Measurements from ENCODE around the gene CYBB.

The CYBB gene

GRCh38 chrX:37783305-37783704 lies 3.4 kb downstream of the CYBB start:
- in situ Hi-C loops (cut with MboI; ENCODE audit: low sequenced_read_pairs): no loop called here

- in situ Hi-C loops (cut with MboI; ENCODE audit: low sequenced_read_pairs): no loop called here
These were observed 5.7 kb downstream of the CYBB start for GRCh38 chrX:37785569-37785968.

GRCh38 chrX:37786624-37787422 lies 7.0 kb downstream of the CYBB start:
- in situ Hi-C loops (cut with MboI; ENCODE audit: low sequenced_read_pairs): no loop called here

GRCh38 chrX:37787423-37787869 lies 7.6 kb downstream of the CYBB start:
- in situ Hi-C loops (cut with MboI; ENCODE audit: low sequenced_read_pairs): no loop called here

- in situ Hi-C loops (cut with MboI; ENCODE audit: low sequenced_read_pairs): no loop called here
These were observed 16.5 kb downstream of the CYBB start for GRCh38 chrX:37796310-37796709.

- in situ Hi-C loops (cut with MboI; ENCODE audit: low sequenced_read_pairs): no loop called here
These were observed 16.9 kb downstream of the CYBB start for GRCh38 chrX:37796805-37797204.

GRCh38 chrX:37799936-37800335 lies 20.1 kb downstream of the CYBB start:
- in situ Hi-C loops (cut with MboI; ENCODE audit: low sequenced_read_pairs): no loop called here

- in situ Hi-C loops (cut with MboI; ENCODE audit: low sequenced_read_pairs): no loop called here
These were observed 20.9 kb downstream of the CYBB start for GRCh38 chrX:37800717-37801116.

- in situ Hi-C loops (cut with MboI; ENCODE audit: low sequenced_read_pairs): no loop called here
These were observed 22.2 kb downstream of the CYBB start for GRCh38 chrX:37802028-37802427.

- in situ Hi-C loops (cut with MboI; ENCODE audit: low sequenced_read_pairs): no loop called here
These were observed 23.2 kb downstream of the CYBB start for GRCh38 chrX:37803057-37803456.

GRCh38 chrX:37809970-37810369 lies 30.1 kb downstream of the CYBB start:
- in situ Hi-C loops (cut with MboI; ENCODE audit: low sequenced_read_pairs): no loop called here

- in situ Hi-C loops (cut with MboI; ENCODE audit: low sequenced_read_pairs): no loop called here
These were observed 32.3 kb downstream of the CYBB start for GRCh38 chrX:37812110-37812509.

GRCh38 chrX:37813570-37813969 lies 33.7 kb downstream of the CYBB start:
- in situ Hi-C loops (cut with MboI; ENCODE audit: low sequenced_read_pairs): no loop called here

GRCh38 chrX:37815366-37815765 lies 35.5 kb downstream of the CYBB start:
- in situ Hi-C loops (cut with MboI; ENCODE audit: low sequenced_read_pairs): no loop called here

GRCh38 chrX:37816766-37817165 lies 36.9 kb downstream of the CYBB start:
- in situ Hi-C loops (cut with MboI; ENCODE audit: low sequenced_read_pairs): no loop called here

- in situ Hi-C loops (cut with MboI; ENCODE audit: low sequenced_read_pairs): no loop called here
These were observed 37.3 kb downstream of the CYBB start for GRCh38 chrX:37817176-37817575.

- in situ Hi-C loops (cut with MboI; ENCODE audit: low sequenced_read_pairs): no loop called here
These were observed 37.7 kb downstream of the CYBB start for GRCh38 chrX:37817579-37817978.

- in situ Hi-C loops (cut with MboI; ENCODE audit: low sequenced_read_pairs): no loop called here
These were observed 38.2 kb downstream of the CYBB start for GRCh38 chrX:37818031-37818430.

- in situ Hi-C loops (cut with MboI; ENCODE audit: low sequenced_read_pairs): loop anchor here (10.0 kb wide), 1 partner anchor 76 kb away; no protein-coding TSS in a partner anchor
These were observed 40.8 kb downstream of the CYBB start for GRCh38 chrX:37820646-37821045.

- in situ Hi-C loops (cut with MboI; ENCODE audit: low sequenced_read_pairs): loop anchor here (10.0 to 25.0 kb wide), 2 partner anchors 80 to 312 kb away; no protein-coding TSS in a partner anchor
These were observed 44.8 kb downstream of the CYBB start for GRCh38 chrX:37824491-37825214.

GRCh38 chrX:37825215-37825842 lies 45.5 kb downstream of the CYBB start:
- in situ Hi-C loops (cut with MboI; ENCODE audit: low sequenced_read_pairs): loop anchor here (10.0 to 25.0 kb wide), 2 partner anchors 81 to 313 kb away; no protein-coding TSS in a partner anchor
